IMR-90 (cell line): ENCODE results near the gene PYY. TPM values are rescaled to one million over a fixed set of nuclear protein-coding genes. Genes with fewer than 3 reads are reported as not detected.

Experiments
- ATAC-seq: fragments of 200-7000 bp; cut with Tn5 transposase; 2 replicates; pipeline ENCODE4 v1.9.1; 2020; ENCODE audit warnings: low read depth, mild to moderate bottlenecking, moderate library complexity
- BruUV-seq: library from RNA; stranded (reverse); fragments of 400-500 nt; replicated peaks from 2 replicates; lab custom pipeline; 2021; lab: Mats Ljungman, UMichigan
- CTCF ChIA-PET: fragments of 300-600 bp; formaldehyde crosslinking; extraction: SDS; loops from one replicate; lab custom pipeline; 2021; ENCODE audit warnings: antibody characterized with exemption; lab: Yijun Ruan, JAX
- POLR2A ChIA-PET: fragments of 300-600 bp; sonication (Branson Sonifier 250); formaldehyde crosslinking; loops from one replicate; lab custom pipeline; 2022; ENCODE audit warnings: antibody characterized with exemption; ENCODE audit not compliant: unreplicated experiment; lab: Charles Lee
- DNase-seq: peaks from one replicate; pipeline ENCODE4 v3.0.0; 2013
- H2AFZ ChIP-seq: replicated peaks from 2 replicates; pipeline ENCODE3; 2013; ENCODE audit warnings: low read length, mild to moderate bottlenecking; ENCODE audit not compliant: poor library complexity
- H2AK5ac ChIP-seq: 2 replicates; pipeline ENCODE4 v1.6.1; 2013; ENCODE audit warnings: low read depth, low read length, inconsistent platforms
- H2AK9ac ChIP-seq: replicated peaks from 2 replicates; pipeline ENCODE3; 2013; ENCODE audit warnings: mild to moderate bottlenecking, low read depth, low read length, moderate library complexity; ENCODE audit not compliant: poor library complexity
- H2BK120ac ChIP-seq: 2 replicates; pipeline ENCODE4 v1.6.1; 2013; ENCODE audit warnings: low read depth, low read length, inconsistent platforms
- H2BK15ac ChIP-seq: 3 replicates; pipeline ENCODE4 v1.6.1; 2013; ENCODE audit warnings: low read depth, low read length, inconsistent platforms
- H2BK20ac ChIP-seq: 2 replicates; pipeline ENCODE4 v1.6.1; 2013; ENCODE audit warnings: low read depth, mild to moderate bottlenecking, inconsistent platforms, low read length, moderate library complexity
- H2BK5ac ChIP-seq: 2 replicates; pipeline ENCODE4 v1.6.1; 2013; ENCODE audit warnings: mild to moderate bottlenecking, low read depth, low read length, inconsistent platforms; ENCODE audit not compliant: poor library complexity, severe bottlenecking
- H3K14ac ChIP-seq: replicated peaks from 2 replicates; pipeline ENCODE4 v1.6.1; 2013; ENCODE audit warnings: low read depth, low read length, inconsistent platforms
- H3K18ac ChIP-seq: 2 replicates; pipeline ENCODE4 v1.6.1; 2013; ENCODE audit warnings: low read depth, low read length, control low read depth
- H3K23ac ChIP-seq: 2 replicates; pipeline ENCODE4 v1.6.1; 2013; ENCODE audit warnings: low read depth, low read length, inconsistent platforms
- H3K27ac ChIP-seq: 2 replicates; pipeline ENCODE4 v1.5.1; 2013; ENCODE audit warnings: mild to moderate bottlenecking, control low read depth, low read length; ENCODE audit not compliant: insufficient read depth
- H3K27me3 ChIP-seq: 2 replicates; pipeline ENCODE4 v1.6.1; 2013; ENCODE audit warnings: low read length; ENCODE audit not compliant: control insufficient read depth, insufficient read depth
- H3K36me3 ChIP-seq: 2 replicates; pipeline ENCODE4 v1.6.1; 2013; ENCODE audit warnings: low read length, mixed read lengths; ENCODE audit not compliant: control insufficient read depth, insufficient read depth
- H3K4ac ChIP-seq: 2 replicates; pipeline ENCODE4 v1.6.1; 2013; ENCODE audit warnings: low read depth, low read length, inconsistent platforms
- H3K4me1 ChIP-seq: 2 replicates; pipeline ENCODE4 v1.6.1; 2013; ENCODE audit warnings: low read length, mixed read lengths; ENCODE audit not compliant: control insufficient read depth, insufficient read depth
- H3K4me2 ChIP-seq: 2 replicates; pipeline ENCODE4 v1.6.1; 2013; ENCODE audit warnings: low read depth, mild to moderate bottlenecking, control low read depth, low read length, moderate library complexity
- H3K4me3 ChIP-seq: 2 replicates; pipeline ENCODE4 v1.5.1; 2013; ENCODE audit warnings: low read depth, mild to moderate bottlenecking, control low read depth, low read length, moderate library complexity; ENCODE audit not compliant: insufficient read depth
- H3K56ac ChIP-seq: 2 replicates; pipeline ENCODE4 v1.6.1; 2013; ENCODE audit warnings: low read length, inconsistent platforms; ENCODE audit not compliant: insufficient read depth; ENCODE audit errors: extremely low read depth
- H3K79me1 ChIP-seq, 2 experiments: 2 replicates each; pipeline ENCODE4 v1.6.1; 2013; ENCODE audit warnings: low read length in 2 of 2, inconsistent platforms in 1 of 2, low read depth in 1 of 2
- H3K9ac ChIP-seq: 2 replicates; pipeline ENCODE4 v1.6.1; 2013; ENCODE audit warnings: low read depth, low read length, control low read depth
- H3K9me1 ChIP-seq: 2 replicates; pipeline ENCODE4 v1.6.1; 2013; ENCODE audit warnings: low read length, inconsistent platforms; ENCODE audit not compliant: insufficient read depth
- H3K9me3 ChIP-seq: 2 replicates; pipeline ENCODE4 v1.6.1; 2013; ENCODE audit warnings: low read length; ENCODE audit not compliant: control insufficient read depth, insufficient read depth
- H4K20me1 ChIP-seq: 2 replicates; pipeline ENCODE4 v1.6.1; 2013; ENCODE audit warnings: low read length, inconsistent platforms; ENCODE audit not compliant: insufficient read depth
- H4K5ac ChIP-seq: 2 replicates; pipeline ENCODE4 v1.6.1; 2013; ENCODE audit warnings: mild to moderate bottlenecking, low read depth, low read length, control low read depth
- H4K8ac ChIP-seq, 2 experiments: 2 replicates each; pipeline ENCODE4 v1.6.1; 2013; ENCODE audit warnings: low read depth in 2 of 2, low read length in 2 of 2, control low read depth in 1 of 2, inconsistent platforms in 1 of 2
- H4K91ac ChIP-seq: 2 replicates; pipeline ENCODE4 v1.6.1; 2013; ENCODE audit warnings: low read depth, low read length, inconsistent platforms; ENCODE audit not compliant: insufficient read depth
- BHLHE40 ChIP-seq: fragments of 150-350 bp; IDR thresholded peaks from 2 replicates; pipeline ENCODE4 v1.6.1; 2016; ENCODE audit warnings: mild to moderate bottlenecking, low read depth, low read length
- CEBPB ChIP-seq: IDR thresholded peaks from 2 replicates; pipeline ENCODE4 v1.6.1; 2012; ENCODE audit warnings: low read depth, low read length, improper control_type of control experiment
- CHD1 ChIP-seq: IDR thresholded peaks from 2 replicates; pipeline ENCODE4 v1.6.1; 2012; ENCODE audit warnings: low read depth, low read length, improper control_type of control experiment
- CTCF ChIP-seq: conservative IDR thresholded peaks from 2 replicates; pipeline ENCODE4 v1.5.1; 2012; ENCODE audit warnings: mild to moderate bottlenecking, low read depth, low read length, improper control_type of control experiment
- ELK1 ChIP-seq: fragments of 150-350 bp; IDR thresholded peaks from 2 replicates; pipeline ENCODE4 v1.6.1; 2016; ENCODE audit warnings: low read depth, mild to moderate bottlenecking, low read length, moderate library complexity, borderline replicate concordance
- FOS ChIP-seq: fragments of 150-350 bp; IDR thresholded peaks from 2 replicates; pipeline ENCODE4 v1.6.1; 2016; ENCODE audit warnings: low read depth, low read length
- MAFK ChIP-seq: IDR thresholded peaks from 2 replicates; pipeline ENCODE4 v1.6.1; 2012; ENCODE audit warnings: low read depth, low read length, improper control_type of control experiment
- MAZ ChIP-seq: IDR thresholded peaks from 2 replicates; pipeline ENCODE4 v1.6.1; 2012; ENCODE audit warnings: low read depth, mild to moderate bottlenecking, low read length, improper control_type of control experiment, moderate library complexity, borderline replicate concordance
- MXI1 ChIP-seq: IDR thresholded peaks from 2 replicates; pipeline ENCODE4 v1.6.1; 2012; ENCODE audit warnings: low read depth, mild to moderate bottlenecking, low read length, moderate library complexity, borderline replicate concordance
- NFE2L2 ChIP-seq: fragments of 150-350 bp; IDR thresholded peaks from 2 replicates; pipeline ENCODE4 v1.6.1; 2016; ENCODE audit warnings: low read depth, mild to moderate bottlenecking, low read length
- POLR2A ChIP-seq: IDR thresholded peaks from 2 replicates; pipeline ENCODE4 v1.6.1; 2012; ENCODE audit warnings: mild to moderate bottlenecking, low read depth, low read length
- RAD21 ChIP-seq: IDR thresholded peaks from 2 replicates; pipeline ENCODE4 v1.6.1; 2012; ENCODE audit warnings: low read length, improper control_type of control experiment
- RCOR1 ChIP-seq: IDR thresholded peaks from 2 replicates; pipeline ENCODE4 v1.6.1; 2012; ENCODE audit warnings: mild to moderate bottlenecking, low read length, improper control_type of control experiment; ENCODE audit not compliant: insufficient replicate concordance
- RFX5 ChIP-seq: IDR thresholded peaks from 2 replicates; pipeline ENCODE4 v1.8.0; 2012; ENCODE audit warnings: low read depth, mild to moderate bottlenecking, low read length, moderate library complexity
- SMC3 ChIP-seq: fragments of 150-350 bp; IDR thresholded peaks from 2 replicates; pipeline ENCODE4 v1.6.1; 2016; ENCODE audit warnings: low read depth, mild to moderate bottlenecking, antibody characterized with exemption, low read length, moderate library complexity
- USF2 ChIP-seq: fragments of 150-350 bp; IDR thresholded peaks from 2 replicates; pipeline ENCODE4 v1.6.1; 2017; ENCODE audit warnings: mild to moderate bottlenecking, antibody characterized with exemption, low read length, low read depth
- WGBS, 2 experiments: methylation state at CpG; one replicate each; pipeline versions ENCODE4 v1.1.5 to v1.1.7; 2013; ENCODE audit warnings: missing lambda C conversion rate in 2 of 2; ENCODE audit not compliant: insufficient read length in 1 of 2; ENCODE audit errors: extremely low coverage in 2 of 2; 5-methylcytosine and 5-hydroxymethylcytosine counted together
- dilution Hi-C: fragments of 300-500 bp; cut with HindIII; formaldehyde crosslinking; loops from one replicate; pipeline ENCODE4 v1.14.3; 2018; ENCODE audit warnings: low sequenced_read_pairs; ENCODE audit not compliant: unreplicated experiment
- in situ Hi-C: fragments of 300-500 bp; cut with MboI; formaldehyde crosslinking; loops from 3 replicates; pipeline ENCODE4 v1.14.3; 2019; ENCODE audit warnings: low sequenced_read_pairs, inconsistent platforms, mixed read lengths
- intact Hi-C: fragments of 100-400 bp; cut with micrococcal nuclease; formaldehyde crosslinking; loops from 2 replicates; pipeline ENCODE4 v1.10.0; 2022
- polyA plus RNA-seq, 3 experiments: library from polyadenylated mRNA; depleted of rRNA; stranded (reverse); fragments of >200 nt; gene quantifications; 2 replicates each; pipeline ENCODE4 v1.2.3, GENCODE V29; 2012; ENCODE audit warnings: low replicate concordance in 1 of 3
- total RNA-seq: library from RNA; depleted of rRNA; stranded (reverse); fragments of >200 nt; gene quantifications from 2 replicates; pipeline ENCODE4 v1.2.3, GENCODE V29; 2012

PYY gene
- total and polyA plus RNA-seq, 2 of the 4 experiments (the other 2 are of a cell fraction) = not detected

GRCh38 chr17:43932357-43932756 is 21.4 kb downstream of the PYY start:
- no peak overlapping the region for H2AK9ac ChIP-seq
- TF ChIP-seq CEBPB = no peak
- TF ChIP-seq NFE2L2 = no peak
- TF ChIP-seq RAD21 = no peak
- TF ChIP-seq RFX5 = no peak
- TF ChIP-seq RCOR1 = no peak
- TF ChIP-seq SMC3 = no peak
- no peak for TF ChIP-seq POLR2A
- no peak for TF ChIP-seq MAZ
- no peak for TF ChIP-seq USF2
- TF ChIP-seq FOS = no peak
- no peak for TF ChIP-seq ELK1
- no peak for TF ChIP-seq MXI1
- no peak for TF ChIP-seq CHD1
- no peak for TF ChIP-seq CTCF
- TF ChIP-seq MAFK = no peak
- TF ChIP-seq BHLHE40 = no peak
- no peaks in the 10 kb centered on the region for H3K9me3 ChIP-seq
- no peak overlapping the region for H2BK120ac ChIP-seq
- no peaks in the 10 kb centered on the region for H3K79me1 ChIP-seq
- no peak overlapping the region for H2AFZ ChIP-seq
- H2BK15ac ChIP-seq = no peak overlapping the region
- H4K5ac ChIP-seq = no peak overlapping the region
- H3K27me3 ChIP-seq = peaks cover 61% of the 10 kb centered on the region
- no peaks in the 10 kb centered on the region for H3K9me1 ChIP-seq
- intact Hi-C loops = no loop called here
- CTCF ChIA-PET = interaction anchor here (1.1 kb wide), 1 partner anchor 22 kb away, joined by 3 read pairs; no protein-coding TSS in a partner anchor
- H2BK20ac ChIP-seq = no peak overlapping the region
- H3K4me2 ChIP-seq = no peak overlapping the region
- H3K14ac ChIP-seq = no peak overlapping the region
- DNase-seq = no peak
- H3K36me3 ChIP-seq = no peaks in the 10 kb centered on the region
- H2AK5ac ChIP-seq = no peak overlapping the region
- H3K4ac ChIP-seq = no peak overlapping the region
- no peak overlapping the region for H3K56ac ChIP-seq
- H3K27ac ChIP-seq = no peak overlapping the region
- no peak overlapping the region for H3K18ac ChIP-seq
- ATAC-seq = no peak
- 95% methylated on average over 6 of the region's 10 CpGs; no CpG with 5 or more reads in 1 of the 2 experiments for WGBS, 2 experiments
- dilution Hi-C loops = no loop called here
- H3K23ac ChIP-seq = no peak overlapping the region
- POLR2A ChIA-PET = no interaction called here
- BruUV-seq = no TSS peak
- no peaks in the 10 kb centered on the region for H4K20me1 ChIP-seq
- no peaks in the 10 kb centered on the region; the same call in 1 of the 2 replicates for H3K4me1 ChIP-seq
- H4K91ac ChIP-seq = no peak overlapping the region
- H3K9ac ChIP-seq = no peak overlapping the region
- H3K4me3 ChIP-seq = no peak overlapping the region
- no peak overlapping the region for H2BK5ac ChIP-seq
- no peak overlapping the region for H4K8ac ChIP-seq
- in situ Hi-C loops = no loop called here
